ENCODE results near the gene PSPC1. TPM values are rescaled to one million over a fixed set of nuclear protein-coding genes. Genes with fewer than 3 reads are reported as not detected.
"Not testable (repeated sequence)": the region's sequence is repeated elsewhere in the genome, so short reads cannot be mapped to it uniquely, and the experiment has no call there.

Gene PSPC1
- polyA plus RNA-seq, 1 donor (not counting 4 experiments of a cell fraction or from before 2014, with no cell fraction given) = 38.0 TPM

DNA sequence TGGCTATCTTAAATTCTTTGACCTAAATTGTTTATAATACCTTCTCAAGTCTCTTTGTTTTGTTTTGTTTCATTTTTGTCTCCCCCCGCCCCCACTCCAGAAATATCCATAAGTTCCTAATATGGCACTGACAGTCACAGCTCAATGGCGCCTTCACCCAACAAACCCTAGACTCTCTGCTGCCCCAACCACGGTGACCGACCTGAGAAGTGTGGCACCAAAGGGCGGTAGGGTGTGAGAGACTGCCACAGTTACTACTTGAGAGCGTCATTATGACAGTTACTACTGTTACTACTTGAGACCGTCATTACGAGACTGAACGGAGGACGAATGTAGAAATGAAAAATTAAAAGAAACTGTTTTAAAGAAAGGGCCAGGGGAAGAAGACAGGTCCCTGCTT is 34.4 kb upstream of the PSPC1 start:
- Histone ChIP-seq H2AFZ (ENCODE audit: control insufficient read depth, low read length) (no peak overlapping the region), H3K27me3 (ENCODE audit: control insufficient read depth, extremely low read depth, insufficient read depth, low read length) (no peaks in the 10 kb centered on the region), H3K27ac (ENCODE audit: control insufficient read depth, insufficient read depth, low read length) (no peak overlapping the region), H3K4me1 (ENCODE audit: control insufficient read depth, extremely low read depth, insufficient read depth, low read length) (no peaks in the 10 kb centered on the region), H3K9ac (ENCODE audit: control insufficient read depth, extremely low read depth, insufficient read depth, low read length) (no peak overlapping the region), H3K4me3 (ENCODE audit: control insufficient read depth in 2 of 3, extremely low read depth in 1 of 3, insufficient read depth in 2 of 3, low read depth in 1 of 3, low read length in 3 of 3) (no peak overlapping the region), H3K9me3 (ENCODE audit: control insufficient read depth, low read depth, low read length) (no peaks in the 10 kb centered on the region), H3K4me2 (ENCODE audit: control insufficient read depth, extremely low read depth, insufficient read depth, low read depth, low read length) (no peak overlapping the region), H3K79me2 (ENCODE audit: control insufficient read depth, insufficient read depth, low read length) (no peaks in the 10 kb centered on the region), H3K36me3 (ENCODE audit: control insufficient read depth in 2 of 2, extremely low read depth in 1 of 2, insufficient read depth in 2 of 2, low read length in 2 of 2) (peaks cover 7 to 8% of the 10 kb centered on the region in 2 experiments), H4K20me1 (ENCODE audit: control insufficient read depth, extremely low read depth, insufficient read depth, low read length) (no peaks in the 10 kb centered on the region), H3K9me1 (ENCODE audit: control insufficient read depth, extremely low read depth, insufficient read depth, low read length) (no peaks in the 10 kb centered on the region)
- FAIRE-seq = no peak
- dilution Hi-C loops (cut with MboI; ENCODE audit: extremely low pct_ligation_motif_present, low sequenced_read_pairs) = no loop called here
- no peak for DNase-seq (ENCODE audit: low read depth, low spot score)
- TF ChIP-seq, protein P1, sequence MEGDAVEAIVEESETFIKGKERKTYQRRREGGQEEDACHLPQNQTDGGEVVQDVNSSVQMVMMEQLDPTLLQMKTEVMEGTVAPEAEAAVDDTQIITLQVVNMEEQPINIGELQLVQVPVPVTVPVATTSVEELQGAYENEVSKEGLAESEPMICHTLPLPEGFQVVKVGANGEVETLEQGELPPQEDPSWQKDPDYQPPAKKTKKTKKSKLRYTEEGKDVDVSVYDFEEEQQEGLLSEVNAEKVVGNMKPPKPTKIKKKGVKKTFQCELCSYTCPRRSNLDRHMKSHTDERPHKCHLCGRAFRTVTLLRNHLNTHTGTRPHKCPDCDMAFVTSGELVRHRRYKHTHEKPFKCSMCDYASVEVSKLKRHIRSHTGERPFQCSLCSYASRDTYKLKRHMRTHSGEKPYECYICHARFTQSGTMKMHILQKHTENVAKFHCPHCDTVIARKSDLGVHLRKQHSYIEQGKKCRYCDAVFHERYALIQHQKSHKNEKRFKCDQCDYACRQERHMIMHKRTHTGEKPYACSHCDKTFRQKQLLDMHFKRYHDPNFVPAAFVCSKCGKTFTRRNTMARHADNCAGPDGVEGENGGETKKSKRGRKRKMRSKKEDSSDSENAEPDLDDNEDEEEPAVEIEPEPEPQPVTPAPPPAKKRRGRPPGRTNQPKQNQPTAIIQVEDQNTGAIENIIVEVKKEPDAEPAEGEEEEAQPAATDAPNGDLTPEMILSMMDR (optimal IDR thresholded peaks at IDR 0.05 in 1 of 3, IDR thresholded peaks at IDR 0.05 in 1 of 3, conservative IDR thresholded peaks at IDR 0.05 in 1 of 3; ENCODE audit: extremely low read depth in 1 of 3, insufficient read depth in 2 of 3, low read length in 3 of 3) = no peak
- no peak for TF ChIP-seq EZH2 (IDR thresholded peaks at IDR 0.05; ENCODE audit: low read length)

DNA sequence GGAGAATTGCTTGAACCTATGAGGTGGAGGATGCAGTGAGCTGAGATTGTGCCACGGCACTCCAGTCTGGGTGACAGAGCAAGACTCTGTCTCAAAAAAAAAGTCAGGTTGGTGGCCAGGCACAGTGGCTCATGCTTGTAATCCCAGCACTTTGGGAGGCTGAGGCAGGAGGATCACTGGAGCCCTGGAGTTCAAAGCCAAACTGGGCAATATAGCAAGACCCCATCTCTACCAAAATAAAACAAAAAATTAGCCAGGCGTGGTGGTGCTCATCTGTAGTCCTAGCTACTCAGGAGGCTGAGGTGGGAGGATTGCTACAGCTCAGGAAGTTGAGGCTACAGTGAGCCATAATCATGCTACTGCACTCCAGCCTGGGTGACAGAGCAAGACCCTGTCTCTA is 33.1 kb upstream of the PSPC1 start:
- H3K27me3 ChIP-seq (ENCODE audit: control insufficient read depth, extremely low read depth, insufficient read depth, low read length); H3K4me2 ChIP-seq (ENCODE audit: control insufficient read depth, extremely low read depth, insufficient read depth, low read depth, low read length); H3K27ac ChIP-seq (ENCODE audit: control insufficient read depth, insufficient read depth, low read length); H3K4me1 ChIP-seq (ENCODE audit: control insufficient read depth, extremely low read depth, insufficient read depth, low read length); dilution Hi-C loops (cut with MboI; ENCODE audit: extremely low pct_ligation_motif_present, low sequenced_read_pairs); H3K9me3 ChIP-seq (ENCODE audit: control insufficient read depth, low read depth, low read length); H2AFZ ChIP-seq (ENCODE audit: control insufficient read depth, low read length); H3K36me3 ChIP-seq (ENCODE audit: control insufficient read depth in 2 of 2, extremely low read depth in 1 of 2, insufficient read depth in 2 of 2, low read length in 2 of 2); H3K9me1 ChIP-seq (ENCODE audit: control insufficient read depth, extremely low read depth, insufficient read depth, low read length); FAIRE-seq; H3K4me3 ChIP-seq (ENCODE audit: control insufficient read depth in 2 of 3, extremely low read depth in 1 of 3, insufficient read depth in 2 of 3, low read depth in 1 of 3, low read length in 3 of 3); H4K20me1 ChIP-seq (ENCODE audit: control insufficient read depth, extremely low read depth, insufficient read depth, low read length); H3K9ac ChIP-seq (ENCODE audit: control insufficient read depth, extremely low read depth, insufficient read depth, low read length); H3K79me2 ChIP-seq (ENCODE audit: control insufficient read depth, insufficient read depth, low read length); DNase-seq (ENCODE audit: low read depth, low spot score): not testable (repeated sequence)

All from keratinocyte (primary cell).